ENCODE measurements around the gene DHRS2.

DHRS2 gene

DNA sequence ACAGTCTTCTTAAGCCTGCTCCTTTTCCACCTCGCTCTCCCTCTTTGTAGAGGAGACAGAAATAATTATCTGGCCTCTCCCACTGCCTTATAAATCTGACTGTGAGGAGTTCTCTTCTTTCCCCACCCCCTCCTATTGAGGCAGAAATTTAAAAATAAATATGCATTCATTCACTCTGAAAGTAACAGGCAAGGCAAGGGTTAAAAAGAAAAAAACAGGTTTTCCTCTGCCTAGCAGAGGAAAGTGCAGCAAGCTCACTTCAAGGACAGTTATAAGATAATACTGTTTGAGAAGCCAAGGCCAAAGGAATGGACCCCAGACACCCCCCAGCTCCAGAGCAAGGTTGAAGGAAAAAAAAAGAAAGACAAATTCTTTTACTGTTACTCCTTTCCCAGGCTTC lies 56.3 kb downstream of the DHRS2 start:
- no peak overlapping the region for H3K4me3 ChIP-seq (ENCODE audit: low read depth, low read length)
- TF ChIP-seq, protein P1, sequence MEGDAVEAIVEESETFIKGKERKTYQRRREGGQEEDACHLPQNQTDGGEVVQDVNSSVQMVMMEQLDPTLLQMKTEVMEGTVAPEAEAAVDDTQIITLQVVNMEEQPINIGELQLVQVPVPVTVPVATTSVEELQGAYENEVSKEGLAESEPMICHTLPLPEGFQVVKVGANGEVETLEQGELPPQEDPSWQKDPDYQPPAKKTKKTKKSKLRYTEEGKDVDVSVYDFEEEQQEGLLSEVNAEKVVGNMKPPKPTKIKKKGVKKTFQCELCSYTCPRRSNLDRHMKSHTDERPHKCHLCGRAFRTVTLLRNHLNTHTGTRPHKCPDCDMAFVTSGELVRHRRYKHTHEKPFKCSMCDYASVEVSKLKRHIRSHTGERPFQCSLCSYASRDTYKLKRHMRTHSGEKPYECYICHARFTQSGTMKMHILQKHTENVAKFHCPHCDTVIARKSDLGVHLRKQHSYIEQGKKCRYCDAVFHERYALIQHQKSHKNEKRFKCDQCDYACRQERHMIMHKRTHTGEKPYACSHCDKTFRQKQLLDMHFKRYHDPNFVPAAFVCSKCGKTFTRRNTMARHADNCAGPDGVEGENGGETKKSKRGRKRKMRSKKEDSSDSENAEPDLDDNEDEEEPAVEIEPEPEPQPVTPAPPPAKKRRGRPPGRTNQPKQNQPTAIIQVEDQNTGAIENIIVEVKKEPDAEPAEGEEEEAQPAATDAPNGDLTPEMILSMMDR (IDR thresholded peaks at IDR 0.05; ENCODE audit: insufficient read depth, low read depth, low read length, missing control alignments): no peak
- DNase-seq (ENCODE audit: low read depth): no peak

DNA sequence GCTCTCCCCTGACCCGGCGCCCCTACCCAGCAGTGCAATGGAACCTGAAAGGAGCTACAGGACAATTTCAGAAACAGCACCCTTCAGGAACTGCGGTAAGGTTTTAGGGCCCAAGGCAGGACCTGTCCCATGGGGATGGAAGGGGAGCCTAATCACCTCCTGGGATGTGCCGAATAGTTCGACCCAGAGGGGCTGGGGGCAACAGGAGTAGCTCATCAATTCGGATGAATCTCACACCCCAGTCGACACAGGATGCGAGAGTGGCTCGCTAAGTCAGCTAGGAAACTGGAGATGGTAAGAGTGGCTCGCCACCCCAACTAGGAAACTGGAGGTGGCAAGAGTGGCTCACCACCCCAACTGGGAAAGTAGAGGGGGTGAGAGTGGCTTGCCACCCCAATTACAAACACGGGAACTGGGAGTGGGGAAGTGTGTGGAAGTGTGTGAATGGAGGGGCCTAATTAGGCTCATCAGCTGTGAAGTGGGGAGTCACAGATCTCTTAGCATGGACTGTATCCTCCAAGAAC lies 57.1 kb downstream of the DHRS2 start:
- no peak for DNase-seq (ENCODE audit: low read depth)
- no peak overlapping the region for H3K4me3 ChIP-seq (ENCODE audit: low read depth, low read length)
- TF ChIP-seq, protein P1 (IDR thresholded peaks at IDR 0.05; ENCODE audit: insufficient read depth, low read depth, low read length, missing control alignments): no peak

DNA sequence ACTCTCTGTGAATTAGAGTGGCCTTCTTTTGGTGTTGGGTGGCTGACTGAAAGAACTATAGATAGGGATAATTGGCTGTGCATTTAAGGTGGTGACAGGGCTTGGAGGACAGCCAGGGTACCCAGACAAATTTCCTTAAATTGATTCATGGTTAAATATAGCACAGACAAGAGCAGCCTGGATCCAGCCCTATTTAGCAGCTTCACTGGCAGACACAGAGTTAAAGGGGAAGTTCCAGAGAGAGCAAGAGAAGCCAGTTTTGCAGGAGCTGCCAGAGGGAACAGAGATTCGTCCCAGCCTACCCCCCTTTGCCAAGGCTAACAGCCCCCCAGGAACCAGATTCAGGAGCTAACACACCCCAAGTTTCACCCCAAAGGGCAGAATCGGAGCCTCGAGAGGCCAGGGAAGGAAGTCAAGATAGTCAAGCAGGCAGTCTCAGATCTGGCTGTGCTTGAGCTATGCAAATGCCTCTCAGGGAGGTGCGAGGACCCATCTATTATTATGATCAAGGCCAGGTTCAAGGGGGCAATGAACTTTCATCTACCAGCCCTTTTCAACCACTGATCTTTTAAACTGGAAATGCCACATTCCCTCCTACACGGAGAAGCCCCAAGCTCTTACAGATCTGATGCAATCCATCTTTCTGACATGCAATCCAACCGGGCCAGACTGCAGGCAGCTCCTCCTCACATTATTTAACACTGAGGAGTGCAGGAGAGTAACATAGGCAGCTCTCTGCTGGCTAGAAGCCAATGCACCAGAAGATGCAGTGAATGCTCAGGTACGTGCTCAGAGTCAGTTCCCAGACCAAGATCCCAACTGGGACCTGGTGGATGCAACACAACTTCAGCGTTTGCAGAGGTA lies 58.2 kb downstream of the DHRS2 start:
- no peak overlapping the region for H3K4me3 ChIP-seq (ENCODE audit: low read depth, low read length)
- TF ChIP-seq, protein P1 (IDR thresholded peaks at IDR 0.05; ENCODE audit: insufficient read depth, low read depth, low read length, missing control alignments): no peak
- DNase-seq (ENCODE audit: low read depth): no peak

Data from GM12865 (cell line).